CD4-positive, alpha-beta T cell (primary cell): ENCODE data around the gene CCDC137. TPM values are rescaled to one million over a fixed set of nuclear protein-coding genes. Genes with fewer than 3 reads are reported as not detected.

Source experiments
- ATAC-seq: fragments of 200-7000 bp; cut with Tn5 transposase; one replicate; pipeline ENCODE4 v1.10.0; 2022; ENCODE audit warnings: mild to moderate bottlenecking; ENCODE audit not compliant: poor library complexity
- CTCF ChIA-PET: fragments of 350-600 bp; sonication (Branson Sonifier 250); formaldehyde crosslinking; loops from one replicate; lab custom pipeline; 2021; ENCODE audit warnings: antibody characterized with exemption, inconsistent platforms; lab: Charles Lee
- POLR2A ChIA-PET: fragments of 350-600 bp; sonication (Branson Sonifier 250); formaldehyde crosslinking; loops from one replicate; lab custom pipeline; 2021; ENCODE audit warnings: antibody characterized with exemption, inconsistent platforms; lab: Charles Lee
- DNase-seq, 14 experiments: peaks; one replicate each; pipeline ENCODE4 v3.0.0-alpha.2; 2013 to 2020; ENCODE audit warnings: mixed read lengths in 2 of 14
- H3K27ac ChIP-seq, 2 donors: one replicate each; pipeline versions ENCODE4 v1.5.1 to v1.7.0; 2013; ENCODE audit warnings: low read length in 2 of 2, low read depth in 1 of 2, mild to moderate bottlenecking in 1 of 2
- H3K27me3 ChIP-seq, 2 experiments: 1 replicate in 1 of 2; 2 replicates in 1 of 2; pipeline versions ENCODE4 v1.6.1 to v1.7.0; 2013; ENCODE audit warnings: low read length in 2 of 2, control low read depth in 1 of 2, mild to moderate bottlenecking in 1 of 2, moderate library complexity in 1 of 2; ENCODE audit not compliant: insufficient read depth in 2 of 2, control insufficient read depth in 1 of 2
- H3K36me3 ChIP-seq: one replicate; pipeline ENCODE4 v1.6.1; 2013; ENCODE audit warnings: low read length, control low read depth; ENCODE audit not compliant: insufficient read depth
- H3K4me1 ChIP-seq: one replicate; pipeline ENCODE4 v1.6.1; 2013; ENCODE audit warnings: low read length, control low read depth; ENCODE audit not compliant: insufficient read depth
- H3K4me3 ChIP-seq: one replicate; pipeline ENCODE4 v1.5.1; 2013; ENCODE audit warnings: mild to moderate bottlenecking, low read length, moderate library complexity
- H3K9me3 ChIP-seq, 2 experiments: 1 replicate in 1 of 2; 2 replicates in 1 of 2; pipeline versions ENCODE4 v1.6.1 to v1.7.0; 2013; ENCODE audit warnings: low read length in 2 of 2, mild to moderate bottlenecking in 2 of 2, control low read depth in 1 of 2, moderate library complexity in 1 of 2; ENCODE audit not compliant: control insufficient read depth in 1 of 2, insufficient read depth in 1 of 2
- H3K27ac Mint-ChIP-seq: one replicate; pipeline ENCODE4 v1.8.0; 2020; ENCODE audit warnings: mixed read lengths
- H3K27me3 Mint-ChIP-seq: one replicate; pipeline ENCODE4 v1.8.0; 2021; ENCODE audit warnings: mixed read lengths
- H3K36me3 Mint-ChIP-seq: one replicate; pipeline ENCODE4 v1.8.0; 2021; ENCODE audit warnings: low read depth, mixed read lengths
- H3K4me1 Mint-ChIP-seq: one replicate; pipeline ENCODE4 v1.8.0; 2021; ENCODE audit warnings: low read depth, mixed read lengths
- H3K4me3 Mint-ChIP-seq: one replicate; pipeline ENCODE4 v1.8.0; 2020; ENCODE audit warnings: mild to moderate bottlenecking, mixed read lengths
- H3K9me3 Mint-ChIP-seq: one replicate; pipeline ENCODE4 v1.8.0; 2020; ENCODE audit warnings: mixed read lengths
- CTCF ChIP-seq: fragments of 200-600 bp; IDR thresholded peaks from one replicate; pipeline ENCODE4 v1.8.0; 2022; ENCODE audit warnings: antibody characterized with exemption, mild to moderate bottlenecking
- intact Hi-C, 2 experiments: fragments of 100-400 bp; cut with DNase I in 1 of 2; cut with micrococcal nuclease in 1 of 2; formaldehyde crosslinking; loops; one replicate each; pipeline versions ENCODE4 v1.15.1 to v1.9.0; 2023 to 2025; cut with DNase I, micrococcal nuclease
- total RNA-seq, 174 experiments: library from RNA in 2 of 174; stranded (reverse) in 2 of 174; gene quantifications; one replicate each; pipeline ENCODE4 v1.2.3 and lab custom pipeline; 2021 to 2026

The CCDC137 gene
- total RNA-seq, 2 experiments from 2014 or later = 20.8 to 21.7 TPM

DNA sequence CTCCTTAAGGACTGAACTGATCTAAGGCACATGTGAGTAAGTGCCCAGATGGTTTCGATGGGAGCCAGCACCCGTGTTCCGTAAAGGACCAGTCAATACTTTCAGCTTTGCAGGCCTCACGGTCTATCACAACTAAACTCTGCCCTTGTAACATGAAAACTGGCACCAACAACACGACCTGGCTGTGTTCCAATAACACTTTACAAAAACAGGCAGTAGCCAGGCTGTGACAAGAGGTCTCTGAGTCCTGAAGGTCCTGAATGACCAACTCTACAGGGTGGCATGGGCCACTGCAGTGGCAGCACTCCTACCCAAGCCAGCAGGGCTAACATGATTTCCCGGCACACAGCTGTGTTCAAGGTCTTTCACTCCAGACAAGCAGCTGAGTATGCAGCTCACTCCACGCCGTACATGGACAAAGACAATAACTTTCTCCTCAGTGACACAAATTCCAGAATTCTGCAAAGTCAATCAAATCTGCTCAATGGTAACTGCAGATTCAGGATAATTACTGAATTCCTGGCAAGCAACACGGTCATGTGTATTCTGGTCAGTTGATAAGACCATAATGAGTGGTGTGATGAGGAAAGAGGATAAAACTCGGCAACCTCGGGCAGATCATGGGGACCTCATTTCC is 44.9 kb upstream of the CCDC137 start:
- intact Hi-C loops = no loop called here
- Mint-ChIP-seq H3K27me3 (no peaks in the 10 kb centered on the region), H3K36me3 (peaks cover 65% of the 10 kb centered on the region), H3K4me1 (peaks cover 9% of the 10 kb centered on the region), H3K4me3 (no peak overlapping the region), H3K27ac (no peak overlapping the region), H3K9me3 (no peaks in the 10 kb centered on the region)
- Histone ChIP-seq H3K4me3 (no peak overlapping the region), H3K36me3 (peaks cover 60% of the 10 kb centered on the region), H3K27me3 (no peaks in the 10 kb centered on the region), H3K27ac (no peak overlapping the region), H3K9me3 (peaks cover 0 to 3% of the 10 kb centered on the region in 2 experiments), H3K4me1 (no peaks in the 10 kb centered on the region)
- DNase-seq (no peak), ATAC-seq (no peak)
- POLR2A ChIA-PET = no interaction called here
- CTCF ChIA-PET = interaction anchor here (0.5 kb wide), 1 partner anchor 123 kb away, joined by 4 read pairs; no protein-coding TSS in a partner anchor
- TF ChIP-seq CTCF = no peak

DNA sequence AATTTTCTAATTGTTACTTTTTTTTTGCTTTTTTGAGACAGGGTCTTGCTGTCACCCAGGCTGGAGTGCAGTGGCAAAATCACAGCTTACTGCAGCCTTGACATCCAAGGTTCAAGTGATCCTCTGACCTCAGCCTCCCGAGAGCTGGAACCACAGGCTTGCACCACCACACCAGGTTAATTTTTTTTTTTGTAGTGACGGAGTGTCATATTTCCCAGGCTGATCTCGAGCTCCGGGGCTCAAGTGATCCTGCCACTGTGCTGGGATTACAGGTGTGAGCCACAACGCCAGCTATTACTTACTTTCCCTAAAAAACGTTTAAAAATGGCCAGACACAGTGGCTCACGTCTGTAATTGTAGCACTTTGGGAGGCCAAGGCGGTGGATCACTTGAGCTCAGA is 36.3 kb upstream of the CCDC137 start:
- no peak overlapping the region for H3K4me3 Mint-ChIP-seq
- Histone ChIP-seq H3K27me3 (no peaks in the 10 kb centered on the region), H3K36me3 (peaks cover 37% of the 10 kb centered on the region), H3K27ac (no peak overlapping the region), H3K4me3 (no peak overlapping the region), H3K9me3 (no peaks in the 10 kb centered on the region), H3K4me1 (peaks cover 17% of the 10 kb centered on the region)
- ChIA-PET POLR2A (no interaction called here), CTCF (no interaction called here)
- H3K27ac Mint-ChIP-seq = peak overlapping the region; percentile 25
- H3K27me3 Mint-ChIP-seq = no peaks in the 10 kb centered on the region
- intact Hi-C loops = no loop called here
- H3K36me3 Mint-ChIP-seq = peaks cover 55% of the 10 kb centered on the region
- no peak for ATAC-seq
- no peak for DNase-seq
- H3K4me1 Mint-ChIP-seq = peaks cover 11% of the 10 kb centered on the region
- no peak for TF ChIP-seq CTCF
- H3K9me3 Mint-ChIP-seq = no peaks in the 10 kb centered on the region

DNA sequence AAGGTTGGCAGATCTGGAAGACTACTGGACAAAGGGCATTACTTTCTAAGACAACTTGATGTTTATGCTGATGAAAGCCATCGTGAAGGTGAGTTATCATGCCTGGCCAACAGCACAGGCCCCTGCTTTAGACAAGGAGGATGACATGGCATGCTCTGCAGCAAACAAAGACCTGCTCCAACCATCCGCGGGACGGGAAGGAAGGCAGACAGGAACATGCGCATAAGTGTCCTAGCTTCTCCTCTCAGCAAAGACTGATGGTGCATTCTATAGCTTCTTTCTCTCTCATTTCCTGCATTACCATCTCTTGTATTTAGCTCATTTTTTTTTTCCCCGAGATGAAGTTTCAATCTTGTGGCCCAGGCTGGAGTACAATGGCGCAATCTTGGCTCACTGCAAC is 35.1 kb upstream of the CCDC137 start:
- Histone ChIP-seq H3K27ac (no peak overlapping the region), H3K9me3 (no peaks in the 10 kb centered on the region), H3K27me3 (no peaks in the 10 kb centered on the region), H3K36me3 (peaks cover 26% of the 10 kb centered on the region), H3K4me1 (peaks cover 29% of the 10 kb centered on the region), H3K4me3 (no peak overlapping the region)
- ATAC-seq (no peak), DNase-seq (no peak)
- TF ChIP-seq CTCF = no peak
- ChIA-PET POLR2A (no interaction called here), CTCF (no interaction called here)
- H3K27me3 Mint-ChIP-seq = no peaks in the 10 kb centered on the region
- H3K4me1 Mint-ChIP-seq = peaks cover 22% of the 10 kb centered on the region
- no peak overlapping the region for H3K27ac Mint-ChIP-seq
- H3K4me3 Mint-ChIP-seq = no peak overlapping the region
- H3K9me3 Mint-ChIP-seq = no peaks in the 10 kb centered on the region
- intact Hi-C loops = no loop called here
- H3K36me3 Mint-ChIP-seq = peaks cover 47% of the 10 kb centered on the region
